ENCODE measurements around the gene DOCK1.

GRCh38 chr10:127089446-127089845 lies 184.2 kb downstream of the DOCK1 start:
- TF ChIP-seq GATA3 (IDR thresholded peaks at IDR 0.05; ENCODE audit: low read depth, low read length) (no peak), GATA2 (IDR thresholded peaks at IDR 0.05; ENCODE audit: low read depth, low read length) (no peak)
